Fibroblast of the conjunctiva (primary cell): Measurements from ENCODE around the gene HMX2.

Experiments used
- DNase-seq: peaks from one replicate; pipeline ENCODE4 v3.0.0-alpha.2; 2010; ENCODE audit warnings: low read depth

HMX2 gene

GRCh38 chr10:123147635-123148413, at the start of gene HMX2:
Gene HMX2, plus strand, starts transcription at chr10:123148136. Its CDS starts 243 bp downstream, at chr10:123148379.
- DNase-seq: no peak

GRCh38 chr10:123100030-123100762, 47.7 kb upstream of the HMX2 start:
- DNase-seq: no peak

GRCh38 chr10:123101872-123102271, 46.1 kb upstream of the HMX2 start:
- DNase-seq: no peak

- DNase-seq: no peak
Observed at GRCh38 chr10:123102673-123103072, 45.3 kb upstream of the HMX2 start.

- no peak for DNase-seq
Observed at GRCh38 chr10:123103944-123104343, 44.0 kb upstream of the HMX2 start.

- no peak for DNase-seq
Observed at GRCh38 chr10:123109466-123109865, 38.5 kb upstream of the HMX2 start.

- no peak for DNase-seq
Observed at GRCh38 chr10:123117644-123118417, 30.1 kb upstream of the HMX2 start.

GRCh38 chr10:123119081-123119480, 28.9 kb upstream of the HMX2 start:
- no peak for DNase-seq

GRCh38 chr10:123126246-123126645, 21.7 kb upstream of the HMX2 start:
- no peak for DNase-seq

GRCh38 chr10:123129618-123130271, 18.2 kb upstream of the HMX2 start:
- DNase-seq: no peak

GRCh38 chr10:123132576-123133477, 15.1 kb upstream of the HMX2 start:
- peak; percentile 55 for DNase-seq

GRCh38 chr10:123133541-123134342, 14.2 kb upstream of the HMX2 start:
- DNase-seq: no peak

GRCh38 chr10:123134343-123134914, 13.5 kb upstream of the HMX2 start:
- DNase-seq: no peak

GRCh38 chr10:123134915-123135414, 13.0 kb upstream of the HMX2 start:
- DNase-seq: no peak

GRCh38 chr10:123135415-123136141, 12.4 kb upstream of the HMX2 start, which contains the start of gene HMX3:
Gene HMX3, plus strand, starts transcription at chr10:123135970. Its CDS starts 81 bp downstream, at chr10:123136051.
- no peak for DNase-seq

GRCh38 chr10:123136221-123136805, 11.6 kb upstream of the HMX2 start:
- DNase-seq: no peak

GRCh38 chr10:123136806-123137642, 10.9 kb upstream of the HMX2 start:
- DNase-seq: no peak

GRCh38 chr10:123139165-123139520, 8.8 kb upstream of the HMX2 start:
- DNase-seq: no peak
